A549 (cell line): ENCODE results near the gene LTK.

Source experiments
- BHLHE40 ChIP-seq: IDR thresholded peaks from 2 replicates; pipeline ENCODE4 v1.6.1; 2012; ENCODE audit warnings: low read depth, low read length, inconsistent platforms
- CBX2 ChIP-seq: fragments of 200-600 bp; sonication (generic); IDR thresholded peaks from 2 replicates; pipeline ENCODE4 v1.6.1; 2016; ENCODE audit warnings: low read depth, mild to moderate bottlenecking, borderline replicate concordance
- CHD2 ChIP-seq: fragments of 150-350 bp; IDR thresholded peaks from 2 replicates; pipeline ENCODE4 v1.6.1; 2014; ENCODE audit warnings: low read length; ENCODE audit not compliant: partially characterized antibody
- CTCF ChIP-seq: fragments of >200 bp; sonication (Bioruptor Twin); formaldehyde crosslinking; IDR thresholded peaks from 3 replicates; pipeline ENCODE4 v1.5.1; 2016
- EP300 ChIP-seq, 2 experiments: fragments of >200 bp; sonication (Bioruptor Twin); formaldehyde crosslinking; IDR thresholded peaks; 2 replicates in 1 of 2; 3 replicates in 1 of 2; pipeline ENCODE4 v1.6.1; 2016 to 2017
- ESRRA ChIP-seq: fragments of 150-350 bp; IDR thresholded peaks from 2 replicates; pipeline ENCODE4 v1.6.1; 2014; ENCODE audit warnings: mild to moderate bottlenecking, low read length, borderline replicate concordance
- KDM1A ChIP-seq: fragments of 200-600 bp; sonication (generic); IDR thresholded peaks from 2 replicates; pipeline ENCODE4 v1.6.1; 2016; ENCODE audit warnings: low read depth, mild to moderate bottlenecking
- KDM5A ChIP-seq: fragments of 200-600 bp; sonication (generic); IDR thresholded peaks from 2 replicates; pipeline ENCODE4 v1.6.1; 2016; ENCODE audit warnings: antibody characterized with exemption, mild to moderate bottlenecking
- POLR2A ChIP-seq: IDR thresholded peaks from 2 replicates; pipeline ENCODE4 v1.6.1; 2012; ENCODE audit warnings: mild to moderate bottlenecking, low read length
- RAD21 ChIP-seq, 2 experiments: fragments of >200 bp in 1 of 2; sonication (Bioruptor Twin) in 1 of 2; formaldehyde crosslinking in 1 of 2; IDR thresholded peaks in 1 of 2; conservative IDR thresholded peaks in 1 of 2; 2 replicates in 1 of 2; 3 replicates in 1 of 2; pipeline ENCODE4 v1.6.1; 2012 to 2018; ENCODE audit warnings: inconsistent platforms in 1 of 2
- TP53 ChIP-seq: fragments of 250-450 bp; sonication (Bioruptor Pico); IDR thresholded peaks from 2 replicates; pipeline ENCODE4 v1.5.0; 2021; ENCODE audit warnings: mild to moderate bottlenecking, moderate library complexity
- TF ChIP-seq, protein P1 (sequence below): IDR thresholded peaks from 2 replicates; pipeline ENCODE4 v1.6.1; 2012
- TF ChIP-seq, protein P2 (sequence below): fragments of 450-650 bp; IDR thresholded peaks from 2 replicates; pipeline ENCODE4 v1.6.1; 2014; ENCODE audit warnings: antibody characterized with exemption

- no peak for TF ChIP-seq CTCF
- no peak for TF ChIP-seq CHD2
- no peak for TF ChIP-seq ESRRA
- TF ChIP-seq, protein P1, sequence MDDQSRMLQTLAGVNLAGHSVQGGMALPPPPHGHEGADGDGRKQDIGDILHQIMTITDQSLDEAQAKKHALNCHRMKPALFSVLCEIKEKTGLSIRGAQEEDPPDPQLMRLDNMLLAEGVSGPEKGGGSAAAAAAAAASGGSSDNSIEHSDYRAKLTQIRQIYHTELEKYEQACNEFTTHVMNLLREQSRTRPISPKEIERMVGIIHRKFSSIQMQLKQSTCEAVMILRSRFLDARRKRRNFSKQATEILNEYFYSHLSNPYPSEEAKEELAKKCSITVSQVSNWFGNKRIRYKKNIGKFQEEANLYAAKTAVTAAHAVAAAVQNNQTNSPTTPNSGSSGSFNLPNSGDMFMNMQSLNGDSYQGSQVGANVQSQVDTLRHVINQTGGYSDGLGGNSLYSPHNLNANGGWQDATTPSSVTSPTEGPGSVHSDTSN, result no peak
- no peak for TF ChIP-seq KDM5A
- no peak for TF ChIP-seq EP300 (IDR thresholded peaks at IDR 0.05)
- TF ChIP-seq CBX2, result no peak
- TF ChIP-seq KDM1A, result no peak
- no peak for TF ChIP-seq BHLHE40
- TF ChIP-seq TP53 (CRISPR knock-in tag), result no peak
- TF ChIP-seq, protein P2, sequence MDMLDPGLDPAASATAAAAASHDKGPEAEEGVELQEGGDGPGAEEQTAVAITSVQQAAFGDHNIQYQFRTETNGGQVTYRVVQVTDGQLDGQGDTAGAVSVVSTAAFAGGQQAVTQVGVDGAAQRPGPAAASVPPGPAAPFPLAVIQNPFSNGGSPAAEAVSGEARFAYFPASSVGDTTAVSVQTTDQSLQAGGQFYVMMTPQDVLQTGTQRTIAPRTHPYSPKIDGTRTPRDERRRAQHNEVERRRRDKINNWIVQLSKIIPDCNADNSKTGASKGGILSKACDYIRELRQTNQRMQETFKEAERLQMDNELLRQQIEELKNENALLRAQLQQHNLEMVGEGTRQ, result no peak
- no peak for TF ChIP-seq POLR2A
- TF ChIP-seq RAD21 (conservative IDR thresholded peaks at IDR 0.05 in 1 of 2, IDR thresholded peaks at IDR 0.05 in 1 of 2), result no peak
Measured at GRCh38 chr15:41483519-41483918, 30.1 kb downstream of the LTK start.
